NB4 (cell line): ENCODE data around the gene ADAMTSL1.
A peak's percentile ranks its signal among the peaks of the same experiment; 100 is the strongest.

ENCODE experiments used
- DNase-seq: peaks from one replicate; pipeline ENCODE4 v3.0.0; 2010; ENCODE audit warnings: low read depth
- H3K4me3 ChIP-seq: one replicate; pipeline ENCODE4 v1.5.1; 2011; ENCODE audit warnings: mild to moderate bottlenecking, low read depth, low read length, moderate library complexity
- CTCF ChIP-seq: IDR thresholded peaks from one replicate; pipeline ENCODE4 v1.5.1; 2012; ENCODE audit warnings: low read depth, low read length
- MYC ChIP-seq: IDR thresholded peaks from 2 replicates; pipeline ENCODE4 v1.6.1; 2011; ENCODE audit warnings: low read depth, low read length
- POLR2A ChIP-seq: IDR thresholded peaks from 2 replicates; pipeline ENCODE4 v1.6.1; 2011; ENCODE audit warnings: mild to moderate bottlenecking; ENCODE audit not compliant: insufficient read length; ENCODE audit errors: extremely low read depth
- TF ChIP-seq, protein P1 (sequence below): IDR thresholded peaks from 2 replicates; pipeline ENCODE4 v1.6.1; 2011; ENCODE audit warnings: low read depth, low read length

The ADAMTSL1 gene

DNA sequence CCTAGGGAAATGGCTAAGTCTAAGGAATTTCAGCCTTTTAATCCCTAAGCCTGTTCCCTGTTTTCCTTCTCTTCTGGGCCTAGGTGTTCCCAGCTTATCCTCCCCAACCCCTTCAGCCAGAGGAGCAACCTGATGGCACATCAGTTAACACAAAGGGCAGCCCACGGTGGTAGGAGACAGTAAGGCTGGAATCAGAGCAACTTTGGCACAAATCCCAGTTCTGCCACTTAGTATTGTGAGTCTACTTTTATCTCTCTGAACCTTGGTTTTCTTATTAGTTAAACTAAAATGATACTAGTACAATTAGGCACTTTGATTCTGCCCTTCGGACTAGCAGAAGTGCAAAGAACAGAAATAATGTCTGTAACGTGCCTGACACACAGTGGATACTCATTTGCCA lies 312.2 kb downstream of the ADAMTSL1 start:
- DNase-seq, result no peak
- H3K4me3 ChIP-seq, result no peak overlapping the region
- TF ChIP-seq, protein P1, sequence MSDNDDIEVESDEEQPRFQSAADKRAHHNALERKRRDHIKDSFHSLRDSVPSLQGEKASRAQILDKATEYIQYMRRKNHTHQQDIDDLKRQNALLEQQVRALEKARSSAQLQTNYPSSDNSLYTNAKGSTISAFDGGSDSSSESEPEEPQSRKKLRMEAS, result no peak
- TF ChIP-seq MYC (no peak), POLR2A (no peak), CTCF (no peak)

DNA sequence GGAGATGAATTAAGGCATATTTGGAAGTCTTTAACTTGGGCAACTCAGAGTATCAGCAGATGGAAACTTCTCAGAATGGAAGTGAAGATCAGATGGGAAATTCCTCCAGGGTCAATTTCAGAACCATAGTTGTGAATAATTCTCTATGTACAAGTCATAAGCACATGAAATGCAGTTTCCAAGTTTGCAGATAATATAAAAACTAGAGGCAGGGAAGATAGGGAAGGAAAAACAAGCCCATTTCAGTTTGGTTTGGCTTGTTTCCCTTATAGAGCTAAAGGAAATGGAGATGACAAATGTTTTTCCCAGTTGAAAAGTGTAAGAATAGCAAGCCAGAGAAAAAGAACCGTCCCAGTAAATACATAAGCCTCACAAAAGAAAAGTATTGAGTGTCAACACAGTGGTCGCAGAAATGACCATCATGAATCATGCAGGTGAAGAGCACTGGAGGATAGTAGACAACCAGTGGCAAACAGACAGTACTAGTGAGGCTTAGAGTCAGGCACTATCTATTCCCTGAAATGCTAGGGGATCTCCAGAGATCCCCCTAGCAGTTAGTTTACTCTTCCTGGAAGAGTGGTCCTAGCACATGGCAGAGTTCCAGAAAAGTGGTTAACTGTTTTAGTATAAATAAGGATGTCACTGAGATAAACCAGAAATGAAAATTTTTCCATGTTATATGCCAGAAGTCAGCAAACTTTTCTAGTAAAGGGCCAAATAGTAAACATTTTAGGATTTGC lies 313.1 kb downstream of the ADAMTSL1 start:
- TF ChIP-seq, protein P1, result no peak
- TF ChIP-seq POLR2A, result no peak
- TF ChIP-seq CTCF, result no peak
- no peak for TF ChIP-seq MYC
- no peak overlapping the region for H3K4me3 ChIP-seq
- no peak for DNase-seq

DNA sequence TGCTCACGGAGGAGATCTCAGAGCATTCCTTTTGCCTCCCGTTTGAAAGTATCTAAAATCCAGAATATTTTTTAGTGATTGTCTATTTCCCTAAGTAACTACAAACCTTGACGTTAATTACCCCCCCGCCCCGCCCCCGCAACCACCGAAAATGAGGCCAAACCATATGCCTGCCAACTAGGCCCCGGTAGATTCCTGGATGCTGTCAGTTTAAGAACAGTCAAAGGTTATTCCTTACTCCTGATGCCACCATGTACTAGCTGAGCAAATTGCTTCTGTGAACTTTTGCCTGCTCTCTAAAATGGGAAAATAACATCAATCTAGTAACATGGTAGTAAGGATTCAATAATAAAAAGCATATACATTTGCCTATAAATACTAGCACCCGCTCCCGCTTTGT lies 314.3 kb downstream of the ADAMTSL1 start:
- TF ChIP-seq, protein P1, result no peak
- TF ChIP-seq MYC, result no peak
- TF ChIP-seq CTCF, result no peak
- TF ChIP-seq POLR2A, result no peak
- DNase-seq, result no peak
- no peak overlapping the region for H3K4me3 ChIP-seq

- H3K4me3 ChIP-seq, result no peak overlapping the region
- peak; percentile 71 for DNase-seq
- TF ChIP-seq MYC (no peak), CTCF (peak; percentile 97), POLR2A (no peak)
- TF ChIP-seq, protein P1, result no peak
These were observed 317.1 kb downstream of the ADAMTSL1 start for GRCh38 chr9:18791074-18791473.

DNA sequence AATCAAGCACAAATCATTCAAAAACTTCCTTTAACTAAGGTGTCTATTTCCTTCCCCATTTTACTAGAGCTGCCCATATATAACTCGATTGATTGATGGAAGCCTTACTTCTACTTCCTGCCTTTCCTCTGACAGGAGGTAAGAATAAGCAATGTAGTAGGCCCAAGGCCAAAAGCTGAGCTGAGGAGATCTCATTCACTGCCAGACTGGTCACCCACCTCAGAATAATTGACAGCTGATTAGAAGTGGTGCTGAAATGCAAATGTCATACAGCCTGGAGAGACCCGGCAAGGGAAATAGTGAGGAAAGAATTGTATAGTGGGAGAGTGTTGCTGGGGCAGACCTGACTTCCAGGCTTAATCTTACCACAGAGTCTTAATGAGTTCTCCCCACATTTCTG lies 319.2 kb downstream of the ADAMTSL1 start:
- TF ChIP-seq MYC, result no peak
- no peak for TF ChIP-seq POLR2A
- TF ChIP-seq CTCF, result no peak
- TF ChIP-seq, protein P1, result no peak
- no peak for DNase-seq
- no peak overlapping the region for H3K4me3 ChIP-seq

DNA sequence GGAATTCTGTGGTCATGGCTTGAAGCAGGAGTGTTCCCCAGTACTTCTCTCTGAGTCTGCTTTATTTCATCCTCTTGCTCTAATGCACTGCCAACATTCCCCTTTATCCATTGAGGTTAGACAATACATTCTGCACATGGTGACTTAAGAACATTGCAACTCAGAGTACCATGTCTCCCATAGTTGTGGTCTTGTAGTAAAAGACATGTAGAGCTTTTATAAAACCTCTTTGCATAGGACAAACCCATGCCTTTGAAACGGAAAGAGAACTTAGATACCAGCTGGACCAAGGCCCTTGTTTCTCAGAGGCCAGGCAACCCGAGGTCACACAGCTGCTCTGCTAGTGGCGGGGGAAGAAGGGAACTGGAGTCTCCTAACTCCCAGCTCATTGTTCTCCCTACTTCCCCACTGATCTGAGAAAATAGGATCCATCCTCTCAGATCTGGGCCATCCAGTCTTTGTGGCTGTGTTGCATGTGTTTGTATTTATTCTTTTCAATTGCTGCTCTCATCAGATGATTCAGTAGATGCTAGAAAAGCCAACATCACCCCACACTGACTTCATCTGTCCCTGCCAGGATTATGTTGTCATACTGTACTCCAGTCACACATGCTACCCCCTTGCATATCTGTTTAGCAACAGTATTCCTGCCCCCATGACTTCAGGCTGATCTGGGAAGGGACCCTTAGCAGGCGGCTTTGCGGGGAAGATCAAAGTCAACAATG lies 322.2 kb downstream of the ADAMTSL1 start:
- DNase-seq, result no peak
- TF ChIP-seq MYC, result no peak
- H3K4me3 ChIP-seq, result no peak overlapping the region
